Ecto neural progenitor cell (in vitro differentiated cells): Measurements from ENCODE around the gene LDLRAP1.

Experiments used
- DNase-seq: peaks from one replicate; pipeline ENCODE4 v3.0.0-alpha.2; 2018; ENCODE audit warnings: low spot score

Gene LDLRAP1

GRCh38 chr1:25544243-25544764 is 898 bp downstream of the LDLRAP1 start:
- no peak for DNase-seq

GRCh38 chr1:25544819-25545218 is 1.4 kb downstream of the LDLRAP1 start:
- DNase-seq, result no peak

GRCh38 chr1:25545767-25546166 is 2.4 kb downstream of the LDLRAP1 start:
- no peak for DNase-seq

- DNase-seq, result no peak
Observed at GRCh38 chr1:25546193-25546592, 2.8 kb downstream of the LDLRAP1 start.

- no peak for DNase-seq
Observed at GRCh38 chr1:25548601-25549000, 5.2 kb downstream of the LDLRAP1 start.

GRCh38 chr1:25549273-25550154 is 6.1 kb downstream of the LDLRAP1 start:
- DNase-seq, result no peak

GRCh38 chr1:25550155-25550506 is 6.7 kb downstream of the LDLRAP1 start:
- no peak for DNase-seq

GRCh38 chr1:25550683-25551310 is 7.4 kb downstream of the LDLRAP1 start:
- no peak for DNase-seq

GRCh38 chr1:25553749-25554429 is 10.5 kb downstream of the LDLRAP1 start:
- no peak for DNase-seq

- DNase-seq, result no peak
Observed at GRCh38 chr1:25554430-25554780, 11.0 kb downstream of the LDLRAP1 start.

- no peak for DNase-seq
Observed at GRCh38 chr1:25554886-25555752, 11.7 kb downstream of the LDLRAP1 start.

GRCh38 chr1:25555753-25556092 is 12.3 kb downstream of the LDLRAP1 start:
- DNase-seq, result no peak

GRCh38 chr1:25556132-25556670 is 12.8 kb downstream of the LDLRAP1 start:
- no peak for DNase-seq

GRCh38 chr1:25556791-25557476 is 13.5 kb downstream of the LDLRAP1 start:
- no peak for DNase-seq

- no peak for DNase-seq
Observed at GRCh38 chr1:25557543-25557942, 14.1 kb downstream of the LDLRAP1 start.

- no peak for DNase-seq
Observed at GRCh38 chr1:25559031-25559430, 15.6 kb downstream of the LDLRAP1 start.

- DNase-seq, result no peak
Observed at GRCh38 chr1:25560001-25560400, 16.6 kb downstream of the LDLRAP1 start.

GRCh38 chr1:25560788-25561187 is 17.4 kb downstream of the LDLRAP1 start:
- DNase-seq, result no peak

- DNase-seq, result no peak
Observed at GRCh38 chr1:25561421-25562100, 18.2 kb downstream of the LDLRAP1 start.

- DNase-seq, result no peak
Observed at GRCh38 chr1:25562101-25562927, 18.9 kb downstream of the LDLRAP1 start.
